ENCODE measurements around the gene EMC6.
"Not testable (repeated sequence)": the region's sequence is repeated elsewhere in the genome, so short reads cannot be mapped to it uniquely, and the experiment has no call there.

EMC6 gene

DNA sequence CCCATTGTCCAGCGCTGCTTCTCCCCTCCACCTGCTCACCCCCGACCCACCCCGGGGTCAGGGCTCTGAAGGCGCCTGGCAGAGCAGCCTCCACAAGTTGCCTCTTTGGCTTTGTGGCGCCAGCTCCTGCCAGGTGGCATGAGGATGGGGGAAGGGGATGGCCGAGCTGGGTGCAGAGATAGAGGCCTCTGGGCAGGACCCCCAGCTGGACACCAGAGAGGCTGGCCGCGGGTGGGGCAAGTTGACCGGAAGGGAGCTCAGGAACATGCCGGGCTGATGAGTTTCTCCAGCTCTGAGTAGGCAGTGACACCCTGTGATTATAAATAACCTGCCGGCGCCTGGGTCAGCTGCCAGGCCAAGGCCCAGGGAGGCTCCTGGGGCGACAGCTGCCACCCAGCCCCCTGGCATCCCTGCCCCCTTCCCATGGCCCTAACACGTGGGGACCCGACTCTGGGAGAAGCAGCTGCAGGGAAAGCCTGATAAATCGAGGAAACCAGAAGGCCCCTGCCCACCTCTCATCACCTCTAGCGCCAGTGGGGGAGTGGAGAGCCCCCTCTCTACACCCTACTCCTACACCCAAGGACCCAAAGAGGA lies 26.6 kb downstream of the EMC6 start:
- peaks cover 10% of the 10 kb centered on the region for H3K4me1 ChIP-seq (ENCODE audit: control insufficient read depth, insufficient read depth, low read length)
- no peak overlapping the region for H3K9ac ChIP-seq (ENCODE audit: low read length)
- no peaks in the 10 kb centered on the region for H3K36me3 ChIP-seq (ENCODE audit: control insufficient read depth, insufficient read depth, low read length)
- H3K4me3 ChIP-seq (ENCODE audit: low read depth, low read length): peak overlapping the region; percentile 75
- peaks cover 50% of the 10 kb centered on the region for H3K27me3 ChIP-seq (ENCODE audit: control insufficient read depth, insufficient read depth, low read length)
- H3K27ac ChIP-seq (ENCODE audit: low read depth, low read length): no peak overlapping the region
- no peaks in the 10 kb centered on the region; the same call in 1 of the 2 replicates for H3K9me3 ChIP-seq (ENCODE audit: control insufficient read depth, insufficient read depth, low read depth, low read length)

DNA sequence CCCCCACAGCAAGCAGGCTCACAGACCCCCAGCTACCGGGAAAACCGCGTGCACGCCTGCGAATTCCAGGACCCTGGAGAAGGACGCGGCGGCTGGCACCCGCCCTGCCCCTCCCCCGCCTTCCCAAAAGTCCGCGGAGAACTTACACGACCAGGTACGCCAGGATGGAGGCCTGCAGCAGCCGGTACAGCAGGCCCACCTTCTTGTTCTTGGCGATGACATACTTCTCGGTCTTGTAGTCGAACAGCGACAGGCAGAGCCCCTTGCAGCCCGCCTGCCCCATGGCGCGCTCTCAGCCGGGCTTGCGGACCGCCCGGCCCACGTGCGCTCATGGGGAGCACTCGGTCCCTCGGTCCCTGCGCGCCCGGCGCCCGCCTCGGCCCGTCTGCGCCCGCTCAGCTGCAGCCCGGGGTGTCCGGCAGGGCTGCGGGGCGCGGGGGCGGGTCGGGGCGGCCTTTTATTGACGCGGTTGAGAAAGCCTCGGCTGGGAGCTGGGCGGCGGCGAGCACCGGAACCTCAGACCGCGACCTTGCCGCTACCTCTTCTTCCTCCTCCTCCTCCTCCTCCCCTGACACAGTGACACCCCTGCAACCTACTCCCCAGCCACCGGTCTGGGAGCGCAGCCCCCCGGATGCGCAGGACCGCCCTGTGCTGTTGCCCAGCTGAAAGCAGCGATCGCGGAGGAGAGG lies 27.3 kb downstream of the EMC6 start, which contains the start of gene P2RX5:
Gene P2RX5 (minus strand): TSS at position 433 of the 689 bp plus-strand sequence. CDS start 150 bp downstream, at position 283.
- peaks cover 50% of the 10 kb centered on the region for H3K27me3 ChIP-seq (ENCODE audit: control insufficient read depth, insufficient read depth, low read length)
- H3K36me3 ChIP-seq (ENCODE audit: control insufficient read depth, insufficient read depth, low read length): no peaks in the 10 kb centered on the region
- no peak within 1 kb of the TSS for H3K27ac ChIP-seq (ENCODE audit: low read depth, low read length)
- peaks cover 10% of the 10 kb centered on the region for H3K4me1 ChIP-seq (ENCODE audit: control insufficient read depth, insufficient read depth, low read length)
- H3K4me3 ChIP-seq (ENCODE audit: low read depth, low read length): peak within 1 kb of the TSS; percentile 75
- no peak within 1 kb of the TSS for H3K9ac ChIP-seq (ENCODE audit: low read length)
- no peaks in the 10 kb centered on the region; the same call in 1 of the 2 replicates for H3K9me3 ChIP-seq (ENCODE audit: control insufficient read depth, insufficient read depth, low read depth, low read length)

DNA sequence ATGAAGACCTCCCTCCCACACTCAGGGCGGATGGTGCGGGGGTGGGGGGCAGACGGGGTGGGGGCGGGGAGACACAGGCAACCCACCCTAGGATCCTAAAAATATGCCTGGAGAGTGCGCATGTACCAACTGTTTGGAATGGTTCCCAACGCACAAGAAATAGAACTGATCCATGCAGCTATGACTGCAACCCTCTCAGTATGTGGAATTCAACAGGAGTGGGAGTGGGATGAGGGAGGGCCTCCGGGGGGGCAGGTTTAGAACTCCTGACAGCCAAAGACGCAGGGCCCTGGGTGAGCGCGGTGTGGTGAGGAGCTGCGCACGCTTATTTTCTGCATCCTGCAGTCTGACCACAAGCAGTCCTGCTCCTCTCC lies 28.5 kb downstream of the EMC6 start:
- no peak overlapping the region for H3K4me3 ChIP-seq (ENCODE audit: low read depth, low read length)
- H3K36me3 ChIP-seq (ENCODE audit: control insufficient read depth, insufficient read depth, low read length): no peaks in the 10 kb centered on the region
- H3K9me3 ChIP-seq (ENCODE audit: control insufficient read depth, insufficient read depth, low read depth, low read length): no peaks in the 10 kb centered on the region; the same call in 1 of the 2 replicates
- H3K27me3 ChIP-seq (ENCODE audit: control insufficient read depth, insufficient read depth, low read length): peaks cover 50% of the 10 kb centered on the region
- H3K4me1 ChIP-seq (ENCODE audit: control insufficient read depth, insufficient read depth, low read length): peaks cover 10% of the 10 kb centered on the region
- H3K9ac ChIP-seq (ENCODE audit: low read length): no peak overlapping the region
- no peak overlapping the region for H3K27ac ChIP-seq (ENCODE audit: low read depth, low read length)

DNA sequence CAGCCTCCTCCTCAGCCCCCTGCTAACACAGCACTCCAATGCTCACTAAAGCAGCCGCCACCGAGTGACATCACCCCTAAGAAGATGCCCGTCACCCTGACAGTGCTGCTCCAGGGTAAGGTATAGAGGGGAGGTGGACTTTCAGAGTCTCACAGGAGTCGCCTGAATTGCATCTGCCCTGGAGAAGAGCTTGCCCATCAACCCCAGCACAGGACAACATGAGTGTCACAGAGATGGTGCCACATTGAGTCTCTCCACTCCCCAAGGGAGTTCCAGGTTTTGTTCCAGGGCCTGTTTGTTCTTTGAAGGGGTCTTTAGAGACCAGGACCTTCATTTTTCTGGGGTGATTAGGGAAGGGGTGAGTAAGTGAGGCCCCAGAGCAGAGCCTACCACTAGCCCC lies 29.5 kb downstream of the EMC6 start:
- Histone ChIP-seq H3K27me3 (ENCODE audit: control insufficient read depth, insufficient read depth, low read length) (peaks cover 50% of the 10 kb centered on the region), H3K36me3 (ENCODE audit: control insufficient read depth, insufficient read depth, low read length) (no peaks in the 10 kb centered on the region), H3K4me1 (ENCODE audit: control insufficient read depth, insufficient read depth, low read length) (peaks cover 10% of the 10 kb centered on the region), H3K9me3 (ENCODE audit: control insufficient read depth, insufficient read depth, low read depth, low read length) (no peaks in the 10 kb centered on the region; the same call in 1 of the 2 replicates), H3K4me3 (ENCODE audit: low read depth, low read length) (no peak overlapping the region), H3K9ac (ENCODE audit: low read length) (no peak overlapping the region), H3K27ac (ENCODE audit: low read depth, low read length) (no peak overlapping the region)

DNA sequence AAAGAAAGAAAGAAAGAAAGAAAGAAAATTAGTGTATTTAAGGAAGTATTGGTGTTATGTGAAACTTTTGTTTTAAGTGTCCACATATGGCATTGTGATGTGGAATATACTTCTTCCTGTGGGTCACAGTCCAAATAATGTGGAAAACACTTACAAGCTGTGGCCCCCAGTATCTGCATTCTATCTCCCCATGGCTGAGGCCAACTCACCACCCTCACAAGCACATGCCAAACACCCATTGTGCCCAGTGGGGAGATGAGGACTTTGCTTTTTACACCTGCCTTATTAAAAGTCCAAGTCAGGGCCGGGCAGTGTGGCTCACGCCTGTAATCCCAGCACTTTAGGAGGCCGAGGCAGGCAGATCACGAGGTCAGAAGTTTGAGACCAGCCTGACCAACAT lies 31.3 kb downstream of the EMC6 start:
- Histone ChIP-seq H3K27me3 (ENCODE audit: control insufficient read depth, insufficient read depth, low read length) (peaks cover 37% of the 10 kb centered on the region), H3K9me3 (ENCODE audit: control insufficient read depth, insufficient read depth, low read depth, low read length) (no peaks in the 10 kb centered on the region; the same call in 1 of the 2 replicates), H3K36me3 (ENCODE audit: control insufficient read depth, insufficient read depth, low read length) (no peaks in the 10 kb centered on the region), H3K9ac (ENCODE audit: low read length) (no peak overlapping the region), H3K4me3 (ENCODE audit: low read depth, low read length) (no peak overlapping the region), H3K27ac (ENCODE audit: low read depth, low read length) (no peak overlapping the region), H3K4me1 (ENCODE audit: control insufficient read depth, insufficient read depth, low read length) (peaks cover 6% of the 10 kb centered on the region)

DNA sequence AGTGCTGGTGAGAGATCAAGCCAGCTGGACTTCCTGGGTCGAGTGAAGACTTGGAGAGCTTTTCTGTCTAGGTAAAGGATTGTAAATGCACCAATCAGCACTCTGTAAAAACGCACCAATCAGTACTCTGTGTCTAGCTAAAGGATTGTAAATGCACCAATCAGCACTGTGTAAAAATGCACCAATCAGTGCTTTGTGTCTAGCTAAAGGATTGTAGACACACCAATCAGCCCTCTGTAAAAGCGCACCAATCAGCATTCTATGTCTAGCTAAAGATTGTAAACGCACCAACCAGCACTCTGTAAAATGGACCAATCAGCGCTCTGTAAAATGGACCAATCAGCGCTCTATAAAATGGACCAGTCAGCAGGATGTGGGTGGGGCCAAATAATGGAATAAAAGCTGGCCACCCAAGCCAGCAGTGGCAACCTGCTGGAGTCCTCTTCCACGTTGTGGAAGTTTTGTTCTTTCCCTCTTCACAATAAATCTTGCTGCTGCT lies 33.5 kb downstream of the EMC6 start:
- H3K9ac ChIP-seq (ENCODE audit: low read length); H3K9me3 ChIP-seq (ENCODE audit: control insufficient read depth, insufficient read depth, low read depth, low read length); H3K4me1 ChIP-seq (ENCODE audit: control insufficient read depth, insufficient read depth, low read length); H3K36me3 ChIP-seq (ENCODE audit: control insufficient read depth, insufficient read depth, low read length); H3K4me3 ChIP-seq (ENCODE audit: low read depth, low read length); H3K27ac ChIP-seq (ENCODE audit: low read depth, low read length): not testable (repeated sequence)
- peaks cover 15% of the 10 kb centered on the region for H3K27me3 ChIP-seq (ENCODE audit: control insufficient read depth, insufficient read depth, low read length)

DNA sequence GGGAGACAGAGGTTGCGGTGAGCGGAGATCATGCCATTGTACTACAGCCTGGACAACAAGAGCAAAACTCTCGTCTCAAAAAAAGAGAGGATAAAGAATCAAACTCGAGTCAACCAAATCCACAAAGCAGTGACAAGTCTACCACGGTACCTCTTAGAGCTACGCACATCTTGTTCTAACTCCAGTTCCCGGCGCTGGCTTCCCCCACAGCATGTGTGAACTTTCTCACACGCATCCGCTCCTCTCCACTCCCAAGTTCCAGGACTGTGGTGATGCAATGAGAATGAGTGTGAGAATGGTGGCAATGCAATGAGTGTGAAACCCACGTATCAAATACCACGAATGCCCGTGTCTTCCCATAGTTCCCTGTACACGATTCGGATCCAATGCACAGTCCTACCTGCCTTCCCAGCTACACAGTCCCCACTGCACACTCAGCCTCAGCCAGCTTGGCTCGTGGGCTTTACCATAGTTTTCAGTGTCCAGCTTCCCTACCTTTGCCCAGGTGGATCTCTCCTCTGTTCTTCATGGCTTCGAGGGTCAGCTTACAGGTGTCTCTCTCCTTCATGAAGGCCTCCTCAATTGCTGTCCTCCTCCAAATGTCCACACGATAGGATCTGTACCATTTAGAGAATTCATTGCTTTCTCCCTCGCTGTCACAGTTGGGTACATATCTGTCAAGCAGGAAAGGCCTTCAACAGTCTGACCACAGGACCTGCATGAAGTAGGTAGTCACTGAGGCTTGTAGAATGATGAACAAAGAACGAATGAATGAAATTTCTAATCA lies 36.5 kb downstream of the EMC6 start:
- H3K9me3 ChIP-seq (ENCODE audit: control insufficient read depth, insufficient read depth, low read depth, low read length): no peaks in the 10 kb centered on the region
- no peak overlapping the region for H3K9ac ChIP-seq (ENCODE audit: low read length)
- H3K36me3 ChIP-seq (ENCODE audit: control insufficient read depth, insufficient read depth, low read length): no peaks in the 10 kb centered on the region
- no peaks in the 10 kb centered on the region for H3K4me1 ChIP-seq (ENCODE audit: control insufficient read depth, insufficient read depth, low read length)
- H3K27ac ChIP-seq (ENCODE audit: low read depth, low read length): no peak overlapping the region
- no peaks in the 10 kb centered on the region for H3K27me3 ChIP-seq (ENCODE audit: control insufficient read depth, insufficient read depth, low read length)
- no peak overlapping the region for H3K4me3 ChIP-seq (ENCODE audit: low read depth, low read length)

DNA sequence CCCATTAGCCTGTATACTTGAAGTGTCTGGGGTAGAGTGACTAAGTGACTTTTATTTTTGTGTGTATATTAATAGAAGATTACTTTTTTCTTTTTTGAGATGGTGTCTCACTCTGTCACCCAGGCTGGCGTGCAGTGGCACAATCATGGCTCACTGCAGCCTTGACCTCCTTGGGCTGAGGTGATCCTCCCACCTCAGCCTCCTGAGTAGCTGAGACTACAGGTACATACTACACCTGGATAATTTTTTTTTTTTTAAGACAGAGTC lies 37.0 kb downstream of the EMC6 start:
- not testable (repeated sequence) for H3K9me3 ChIP-seq (ENCODE audit: control insufficient read depth, insufficient read depth, low read depth, low read length); H3K36me3 ChIP-seq (ENCODE audit: control insufficient read depth, insufficient read depth, low read length)

DNA sequence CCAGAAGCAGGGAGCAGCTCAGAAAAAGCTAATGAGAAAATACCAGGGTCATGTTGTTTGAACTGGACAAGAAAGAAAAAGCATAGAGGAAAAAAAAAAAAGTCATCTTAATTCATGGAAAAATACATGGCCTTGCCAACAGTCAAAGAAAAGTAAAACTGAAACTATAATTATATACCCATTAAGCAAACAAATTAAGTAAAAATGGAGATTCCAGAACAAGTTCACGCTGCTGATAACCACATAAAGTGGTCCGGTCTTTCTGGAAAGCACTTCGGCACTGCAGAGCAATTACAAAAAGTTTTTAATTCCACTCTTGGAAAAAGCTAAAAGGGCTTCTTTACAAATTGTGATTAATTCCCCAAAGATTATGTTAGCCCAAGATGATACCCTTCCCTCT lies 39.8 kb downstream of the EMC6 start:
- Histone ChIP-seq H3K4me3 (ENCODE audit: low read depth, low read length) (no peak overlapping the region), H3K36me3 (ENCODE audit: control insufficient read depth, insufficient read depth, low read length) (peaks cover 7% of the 10 kb centered on the region), H3K9me3 (ENCODE audit: control insufficient read depth, insufficient read depth, low read depth, low read length) (no peaks in the 10 kb centered on the region), H3K4me1 (ENCODE audit: control insufficient read depth, insufficient read depth, low read length) (peaks cover 3% of the 10 kb centered on the region; the same call in 1 of the 2 replicates), H3K27me3 (ENCODE audit: control insufficient read depth, insufficient read depth, low read length) (no peaks in the 10 kb centered on the region), H3K9ac (ENCODE audit: low read length) (no peak overlapping the region), H3K27ac (ENCODE audit: low read depth, low read length) (no peak overlapping the region)

More for the DNA sequence above, 37.0 kb downstream of the EMC6 start:
- H3K27ac ChIP-seq (ENCODE audit: low read depth, low read length); H3K27me3 ChIP-seq (ENCODE audit: control insufficient read depth, insufficient read depth, low read length); H3K4me3 ChIP-seq (ENCODE audit: low read depth, low read length); H3K9ac ChIP-seq (ENCODE audit: low read length); H3K4me1 ChIP-seq (ENCODE audit: control insufficient read depth, insufficient read depth, low read length): not testable (repeated sequence)

DNA sequence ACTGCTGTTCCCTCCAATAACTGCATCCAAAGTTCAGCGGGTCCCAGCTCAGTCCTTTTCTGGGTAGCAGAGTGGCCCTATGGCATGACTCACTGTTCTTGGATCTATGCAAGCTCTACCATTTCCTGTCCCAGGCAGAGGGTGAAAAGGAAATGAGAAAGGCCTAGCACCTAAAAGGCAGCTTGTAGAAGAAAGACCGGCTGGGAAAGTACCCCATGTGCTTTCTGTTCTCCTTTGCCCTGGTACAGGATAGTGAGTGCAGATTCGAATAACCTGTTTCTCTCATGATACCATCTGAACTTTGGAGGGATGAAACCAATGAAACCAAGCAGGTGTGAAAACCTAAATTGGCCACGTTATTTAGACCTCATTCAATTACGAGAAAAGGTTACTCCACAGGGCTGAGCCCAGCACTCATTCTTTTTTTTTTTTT lies 42.4 kb downstream of the EMC6 start:
- Histone ChIP-seq H3K4me3 (ENCODE audit: low read depth, low read length) (no peak overlapping the region), H3K36me3 (ENCODE audit: control insufficient read depth, insufficient read depth, low read length) (peaks cover 21% of the 10 kb centered on the region), H3K4me1 (ENCODE audit: control insufficient read depth, insufficient read depth, low read length) (peaks cover 3% of the 10 kb centered on the region; the same call in 1 of the 2 replicates), H3K27ac (ENCODE audit: low read depth, low read length) (no peak overlapping the region), H3K9me3 (ENCODE audit: control insufficient read depth, insufficient read depth, low read depth, low read length) (no peaks in the 10 kb centered on the region), H3K9ac (ENCODE audit: low read length) (no peak overlapping the region), H3K27me3 (ENCODE audit: control insufficient read depth, insufficient read depth, low read length) (no peaks in the 10 kb centered on the region)

Data from HUES6 (cell line).